Progenitor cell of endocrine pancreas (in vitro differentiated cells): Measurements from ENCODE around the gene SLC44A5. TPM values are rescaled to one million over a fixed set of nuclear protein-coding genes. Genes with fewer than 3 reads are reported as not detected.
"Not testable (repeated sequence)": the region's sequence is repeated elsewhere in the genome, so short reads cannot be mapped to it uniquely, and the experiment has no call there.

Experiments used
- DNase-seq: peaks from one replicate; pipeline ENCODE4 v3.0.0; 2021; ENCODE audit warnings: low spot score; ENCODE audit not compliant: unreplicated experiment
- H3K27ac Mint-ChIP-seq: 2 replicates; pipeline ENCODE4 v1.8.0; 2021; ENCODE audit warnings: mild to moderate bottlenecking, moderate library complexity, mixed read lengths
- H3K27me3 Mint-ChIP-seq: 2 replicates; pipeline ENCODE4 v1.8.0; 2021; ENCODE audit warnings: mixed read lengths
- H3K36me3 Mint-ChIP-seq: 2 replicates; pipeline ENCODE4 v1.8.0; 2022; ENCODE audit warnings: mixed read lengths; ENCODE audit not compliant: insufficient read depth
- H3K4me1 Mint-ChIP-seq: 2 replicates; pipeline ENCODE4 v1.8.0; 2021; ENCODE audit warnings: low read depth, mixed read lengths
- H3K4me3 Mint-ChIP-seq: 2 replicates; pipeline ENCODE4 v1.8.0; 2021; ENCODE audit warnings: low read depth, mild to moderate bottlenecking, moderate library complexity, mixed read lengths
- H3K9me3 Mint-ChIP-seq: 2 replicates; pipeline ENCODE4 v1.8.0; 2021; ENCODE audit warnings: low read depth, mixed read lengths
- CTCF ChIP-seq: fragments of 200-600 bp; sonication (generic); IDR thresholded peaks from one replicate; pipeline ENCODE4 v1.5.0; 2021; ENCODE audit warnings: antibody characterized with exemption, mild to moderate bottlenecking; ENCODE audit not compliant: unreplicated experiment
- total RNA-seq: library from RNA; stranded (reverse); gene quantifications from 2 replicates; pipeline ENCODE4 v1.2.1, GENCODE V29; 2021

SLC44A5 gene
- total RNA-seq, 1 donor from 2014 or later = 8.8 TPM

- TF ChIP-seq CTCF = no peak
- no peak overlapping the region for H3K27ac Mint-ChIP-seq
- H3K27me3 Mint-ChIP-seq = no peaks in the 10 kb centered on the region
- peaks cover 6% of the 10 kb centered on the region for H3K4me1 Mint-ChIP-seq
- no peak for DNase-seq
- peaks cover 4% of the 10 kb centered on the region for H3K36me3 Mint-ChIP-seq
- no peak overlapping the region for H3K4me3 Mint-ChIP-seq
- H3K9me3 Mint-ChIP-seq = peaks cover 4% of the 10 kb centered on the region
These were observed 237.3 kb downstream of the SLC44A5 start for GRCh38 chr1:75373542-75374159.

GRCh38 chr1:75366595-75366994 lies 244.3 kb downstream of the SLC44A5 start:
- H3K36me3 Mint-ChIP-seq = no peaks in the 10 kb centered on the region
- no peaks in the 10 kb centered on the region for H3K9me3 Mint-ChIP-seq
- no peaks in the 10 kb centered on the region for H3K4me1 Mint-ChIP-seq
- no peak overlapping the region for H3K27ac Mint-ChIP-seq
- no peak for TF ChIP-seq CTCF
- no peak for DNase-seq
- no peak overlapping the region for H3K4me3 Mint-ChIP-seq
- no peaks in the 10 kb centered on the region for H3K27me3 Mint-ChIP-seq

- Mint-ChIP-seq H3K4me3 (no peak overlapping the region), H3K27ac (no peak overlapping the region), H3K9me3 (no peaks in the 10 kb centered on the region), H3K27me3 (no peaks in the 10 kb centered on the region), H3K4me1 (no peaks in the 10 kb centered on the region), H3K36me3 (no peaks in the 10 kb centered on the region)
- no peak for TF ChIP-seq CTCF
- no peak for DNase-seq
These were observed 249.7 kb downstream of the SLC44A5 start for GRCh38 chr1:75361260-75361659.

- H3K27ac Mint-ChIP-seq, H3K4me3 Mint-ChIP-seq, H3K4me1 Mint-ChIP-seq, H3K9me3 Mint-ChIP-seq, H3K36me3 Mint-ChIP-seq, H3K27me3 Mint-ChIP-seq, DNase-seq: not testable (repeated sequence)
These were observed 256.6 kb downstream of the SLC44A5 start for GRCh38 chr1:75354267-75354666.

GRCh38 chr1:75353051-75353450 lies 257.9 kb downstream of the SLC44A5 start:
- no peaks in the 10 kb centered on the region for H3K4me1 Mint-ChIP-seq

More at GRCh38 chr1:75353051-75353450, 257.9 kb downstream of the SLC44A5 start:
- Mint-ChIP-seq H3K9me3 (peaks cover 7% of the 10 kb centered on the region), H3K4me3 (no peak overlapping the region), H3K27ac (no peak overlapping the region), H3K27me3 (no peaks in the 10 kb centered on the region), H3K36me3 (peaks cover 3% of the 10 kb centered on the region)
- TF ChIP-seq CTCF = no peak
- no peak for DNase-seq
